CD1c-positive myeloid dendritic cell (primary cell): ENCODE results near the gene FMC1.
A peak's percentile ranks its signal among the peaks of the same experiment; 100 is the strongest.
"Not testable (repeated sequence)": the region's sequence is repeated elsewhere in the genome, so short reads cannot be mapped to it uniquely, and the experiment has no call there.

Experiments
- DNase-seq: peaks from one replicate; pipeline ENCODE4 v3.0.0-alpha.2; 2016; ENCODE audit errors: extremely low spot score

Gene FMC1

GRCh38 chr7:139341058-139341775 is at the start of gene FMC1:
Gene FMC1 (plus strand): TSS chr7:139341337. CDS start chr7:139341385, 48 bp downstream.
- peak; percentile 90 for DNase-seq

- DNase-seq: no peak
Measured at GRCh38 chr7:139292821-139293220, 48.3 kb upstream of the FMC1 start.

GRCh38 chr7:139293534-139293933 is 47.6 kb upstream of the FMC1 start:
- DNase-seq: no peak

- DNase-seq: no peak
Measured at GRCh38 chr7:139294241-139294640, 46.9 kb upstream of the FMC1 start.

- DNase-seq: no peak
Measured at GRCh38 chr7:139294951-139295575, 46.1 kb upstream of the FMC1 start.

- DNase-seq: no peak
Measured at GRCh38 chr7:139297795-139298194, 43.3 kb upstream of the FMC1 start.

GRCh38 chr7:139299296-139299695 is 41.8 kb upstream of the FMC1 start:
- no peak for DNase-seq

GRCh38 chr7:139300390-139300789 is 40.7 kb upstream of the FMC1 start:
- DNase-seq: no peak

- DNase-seq: no peak
Measured at GRCh38 chr7:139304517-139304916, 36.6 kb upstream of the FMC1 start.

GRCh38 chr7:139317939-139318505 is 23.1 kb upstream of the FMC1 start:
- DNase-seq: no peak

- DNase-seq: no peak
Measured at GRCh38 chr7:139321071-139321745, 19.9 kb upstream of the FMC1 start.

- not testable (repeated sequence) for DNase-seq
Measured at GRCh38 chr7:139324709-139325108, 16.4 kb upstream of the FMC1 start.

GRCh38 chr7:139328375-139328774 is 12.8 kb upstream of the FMC1 start:
- no peak for DNase-seq

- no peak for DNase-seq
Measured at GRCh38 chr7:139329119-139329518, 12.0 kb upstream of the FMC1 start.

GRCh38 chr7:139330333-139331030 is 10.7 kb upstream of the FMC1 start:
- no peak for DNase-seq

GRCh38 chr7:139332697-139333359 is 8.3 kb upstream of the FMC1 start:
- DNase-seq: no peak

GRCh38 chr7:139333443-139333842 is 7.7 kb upstream of the FMC1 start:
- not testable (repeated sequence) for DNase-seq

- no peak for DNase-seq
Measured at GRCh38 chr7:139334399-139335150, 6.6 kb upstream of the FMC1 start.

- no peak for DNase-seq
Measured at GRCh38 chr7:139339025-139339424, 2.1 kb upstream of the FMC1 start.

- DNase-seq: no peak
Measured at GRCh38 chr7:139339698-139340036, 1.5 kb upstream of the FMC1 start.
